Measurements from ENCODE around the gene LMBR1L. TPM values are rescaled to one million over a fixed set of nuclear protein-coding genes. Genes with fewer than 3 reads are reported as not detected.

Gene LMBR1L
- total and polyA plus RNA-seq, 2 of the 13 experiments (the other 11 are each of a cell fraction or from before 2014, with no cell fraction given) = 12.2 to 65.9 TPM

- TF ChIP-seq TFDP1 (CRISPR knock-in tag; IDR thresholded peaks at IDR 0.05; ENCODE audit: borderline replicate concordance) (no peak; the same call in 1 of the 2 replicates), SP2 (CRISPR knock-in tag; IDR thresholded peaks at IDR 0.05) (no peak), ZNF580 (CRISPR knock-in tag; IDR thresholded peaks at IDR 0.05; ENCODE audit: borderline replicate concordance, low read depth) (0 out of 2 replicates have a peak, but pooled peaks have one; percentile 24), ZNF792 (CRISPR knock-in tag; IDR thresholded peaks at IDR 0.05) (no peak), NPAS2 (CRISPR knock-in tag; IDR thresholded peaks at IDR 0.05; ENCODE audit: borderline replicate concordance) (no peak), AKAP8 (CRISPR knock-in tag; IDR thresholded peaks at IDR 0.05) (no peak), HNRNPH1 (optimal IDR thresholded peaks at IDR 0.05; ENCODE audit: low read depth, low read length) (no peak), HMGA1 (CRISPR knock-in tag; conservative IDR thresholded peaks at IDR 0.05) (no peak), ZNF432 (CRISPR knock-in tag; IDR thresholded peaks at IDR 0.05; ENCODE audit: borderline replicate concordance) (no peak), PBX2 (CRISPR knock-in tag; IDR thresholded peaks at IDR 0.05) (no peak), PLRG1 (conservative IDR thresholded peaks at IDR 0.05) (no peak), SOX6 (IDR thresholded peaks at IDR 0.05) (no peak), SOX6 (CRISPR knock-in tag; IDR thresholded peaks at IDR 0.05) (no peak), ZNF776 (CRISPR knock-in tag; IDR thresholded peaks at IDR 0.05) (no peak), ARID5B (CRISPR knock-in tag; IDR thresholded peaks at IDR 0.05) (no peak), MBNL3 (CRISPR knock-in tag; conservative IDR thresholded peaks at IDR 0.05) (no peak), MED13 (CRISPR knock-in tag; IDR thresholded peaks at IDR 0.05) (no peak), PAWR (CRISPR knock-in tag; IDR thresholded peaks at IDR 0.05; ENCODE audit: borderline replicate concordance) (no peak), ZNF564 (CRISPR knock-in tag; IDR thresholded peaks at IDR 0.05) (no peak), ZNF747 (CRISPR knock-in tag; IDR thresholded peaks at IDR 0.05; ENCODE audit: borderline replicate concordance) (no peak), ZNF354B (CRISPR knock-in tag; IDR thresholded peaks at IDR 0.05) (no peak), ZNF691 (CRISPR knock-in tag; IDR thresholded peaks at IDR 0.05; ENCODE audit: borderline replicate concordance, low read depth) (no peak), SOX5 (CRISPR knock-in tag; IDR thresholded peaks at IDR 0.05; ENCODE audit: borderline replicate concordance) (no peak)
Observed at GRCh38 chr12:49088150-49088931, 22.3 kb downstream of the LMBR1L start (continued).
